ENCODE results near the gene PTK6.

The PTK6 gene

GRCh38 chr20:63553933-63554290 is 16.7 kb upstream of the PTK6 start, which contains the start of gene FNDC11:
Gene FNDC11 (plus strand): TSS chr20:63554159. CDS start chr20:63555664, 1,505 bp downstream.
- peak within 1 kb of the TSS; percentile 87 for H3K4me3 ChIP-seq (ENCODE audit: low read depth, low read length)
- H3K9ac ChIP-seq (ENCODE audit: low read depth, low read length) = peak within 1 kb of the TSS; percentile 16; the same call in 1 of the 2 replicates
- H3K27me3 ChIP-seq (ENCODE audit: control insufficient read depth, insufficient read depth, low read length) = no peaks in the 10 kb centered on the region
- H3K36me3 ChIP-seq (ENCODE audit: control insufficient read depth, insufficient read depth, low read length) = no peaks in the 10 kb centered on the region
- peak within 1 kb of the TSS; percentile 77 for H3K27ac ChIP-seq (ENCODE audit: low read depth, low read length)
- peaks cover 17% of the 10 kb centered on the region for H3K4me1 ChIP-seq (ENCODE audit: control insufficient read depth, insufficient read depth, low read length)
- H3K9me3 ChIP-seq (ENCODE audit: control insufficient read depth, insufficient read depth, low read length) = no peaks in the 10 kb centered on the region

DNA sequence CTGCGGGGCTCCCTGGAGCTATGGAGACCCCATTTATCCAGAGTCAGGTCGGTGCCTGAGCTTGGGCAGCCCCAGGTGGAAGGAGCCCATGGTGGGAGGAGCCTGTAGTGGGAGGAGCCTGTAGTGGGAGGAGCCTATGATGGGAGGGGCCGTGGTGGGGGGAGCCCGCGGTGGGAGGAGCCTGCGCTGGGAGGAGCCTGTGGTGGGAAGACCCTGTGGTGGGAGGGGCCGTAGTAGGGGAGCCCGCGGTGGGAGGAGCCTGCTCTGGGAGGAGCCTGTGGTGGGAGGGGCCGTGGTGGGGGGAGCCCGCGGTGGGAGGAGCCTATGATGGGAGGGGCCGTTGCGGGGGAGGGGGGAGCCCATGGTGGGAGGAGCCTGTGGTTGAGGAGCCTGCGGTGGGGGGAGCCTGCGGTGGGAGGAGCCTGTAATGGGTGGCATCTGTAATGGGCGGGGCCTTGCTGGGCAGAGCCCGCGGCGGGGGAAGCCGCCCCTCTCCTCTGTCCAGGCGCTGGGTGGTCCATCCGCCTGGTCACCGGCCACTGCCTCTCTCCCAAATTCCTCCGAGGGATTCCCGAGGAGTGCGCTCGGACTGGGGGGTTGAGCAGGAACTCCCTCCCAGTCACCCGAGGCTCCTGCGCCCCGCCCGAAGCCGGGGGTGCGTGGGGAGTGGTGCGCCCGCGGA is 16.2 kb upstream of the PTK6 start:
- Histone ChIP-seq H3K9ac (ENCODE audit: low read depth, low read length) (peak overlapping the region; percentile 16; the same call in 1 of the 2 replicates), H3K27ac (ENCODE audit: low read depth, low read length) (peak overlapping the region; percentile 77), H3K27me3 (ENCODE audit: control insufficient read depth, insufficient read depth, low read length) (no peaks in the 10 kb centered on the region), H3K4me1 (ENCODE audit: control insufficient read depth, insufficient read depth, low read length) (peaks cover 22% of the 10 kb centered on the region), H3K36me3 (ENCODE audit: control insufficient read depth, insufficient read depth, low read length) (no peaks in the 10 kb centered on the region), H3K9me3 (ENCODE audit: control insufficient read depth, insufficient read depth, low read length) (no peaks in the 10 kb centered on the region), H3K4me3 (ENCODE audit: low read depth, low read length) (peak overlapping the region; percentile 87)

GRCh38 chr20:63552481-63553249 is 15.5 kb upstream of the PTK6 start:
- Histone ChIP-seq H3K9me3 (ENCODE audit: control insufficient read depth, insufficient read depth, low read length) (no peaks in the 10 kb centered on the region), H3K4me3 (ENCODE audit: low read depth, low read length) (peak overlapping the region; percentile 51), H3K9ac (ENCODE audit: low read depth, low read length) (peak overlapping the region; percentile 16; the same call in 1 of the 2 replicates), H3K27me3 (ENCODE audit: control insufficient read depth, insufficient read depth, low read length) (no peaks in the 10 kb centered on the region), H3K27ac (ENCODE audit: low read depth, low read length) (peak overlapping the region; percentile 77), H3K36me3 (ENCODE audit: control insufficient read depth, insufficient read depth, low read length) (no peaks in the 10 kb centered on the region), H3K4me1 (ENCODE audit: control insufficient read depth, insufficient read depth, low read length) (peaks cover 29% of the 10 kb centered on the region)

GRCh38 chr20:63551068-63551467 is 13.9 kb upstream of the PTK6 start:
- Histone ChIP-seq H3K9ac (ENCODE audit: low read depth, low read length) (no peak overlapping the region), H3K4me3 (ENCODE audit: low read depth, low read length) (no peak overlapping the region), H3K27me3 (ENCODE audit: control insufficient read depth, insufficient read depth, low read length) (no peaks in the 10 kb centered on the region), H3K27ac (ENCODE audit: low read depth, low read length) (no peak overlapping the region), H3K4me1 (ENCODE audit: control insufficient read depth, insufficient read depth, low read length) (peaks cover 35% of the 10 kb centered on the region), H3K36me3 (ENCODE audit: control insufficient read depth, insufficient read depth, low read length) (no peaks in the 10 kb centered on the region), H3K9me3 (ENCODE audit: control insufficient read depth, insufficient read depth, low read length) (no peaks in the 10 kb centered on the region)

DNA sequence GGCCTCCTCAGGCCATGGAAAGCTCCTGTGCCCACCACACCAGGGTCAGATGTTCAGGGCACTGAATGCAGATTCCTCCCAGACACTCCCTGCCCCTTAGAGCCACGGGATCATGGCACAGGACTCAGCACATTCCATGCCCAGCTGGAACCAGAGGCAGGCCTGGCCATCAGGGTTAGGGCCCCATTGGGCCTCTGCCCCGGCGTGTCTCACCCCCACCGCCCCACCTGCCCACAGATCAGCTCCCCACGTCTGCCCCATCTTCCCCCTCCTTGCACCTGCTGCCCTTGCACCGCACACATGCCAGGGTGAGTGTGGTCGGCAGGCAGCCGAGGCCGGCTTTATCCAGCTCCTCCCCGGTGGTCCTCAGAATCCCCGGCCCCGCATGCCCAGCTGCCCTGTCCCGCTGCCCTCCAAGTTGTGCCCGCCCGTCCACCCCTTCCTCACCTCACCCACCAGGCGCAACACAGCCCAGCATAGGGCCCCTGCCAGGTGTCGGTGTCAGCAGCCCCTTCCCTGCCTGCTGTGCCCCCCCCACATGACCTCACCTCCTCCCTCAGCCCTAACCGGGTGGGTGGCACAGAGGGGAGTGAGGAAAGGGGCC is 12.6 kb upstream of the PTK6 start:
- no peaks in the 10 kb centered on the region for H3K9me3 ChIP-seq (ENCODE audit: control insufficient read depth, insufficient read depth, low read length)
- H3K27ac ChIP-seq (ENCODE audit: low read depth, low read length) = no peak overlapping the region
- H3K4me1 ChIP-seq (ENCODE audit: control insufficient read depth, insufficient read depth, low read length) = peaks cover 35% of the 10 kb centered on the region
- no peak overlapping the region for H3K9ac ChIP-seq (ENCODE audit: low read depth, low read length)
- H3K36me3 ChIP-seq (ENCODE audit: control insufficient read depth, insufficient read depth, low read length) = no peaks in the 10 kb centered on the region
- no peaks in the 10 kb centered on the region for H3K27me3 ChIP-seq (ENCODE audit: control insufficient read depth, insufficient read depth, low read length)
- H3K4me3 ChIP-seq (ENCODE audit: low read depth, low read length) = no peak overlapping the region

DNA sequence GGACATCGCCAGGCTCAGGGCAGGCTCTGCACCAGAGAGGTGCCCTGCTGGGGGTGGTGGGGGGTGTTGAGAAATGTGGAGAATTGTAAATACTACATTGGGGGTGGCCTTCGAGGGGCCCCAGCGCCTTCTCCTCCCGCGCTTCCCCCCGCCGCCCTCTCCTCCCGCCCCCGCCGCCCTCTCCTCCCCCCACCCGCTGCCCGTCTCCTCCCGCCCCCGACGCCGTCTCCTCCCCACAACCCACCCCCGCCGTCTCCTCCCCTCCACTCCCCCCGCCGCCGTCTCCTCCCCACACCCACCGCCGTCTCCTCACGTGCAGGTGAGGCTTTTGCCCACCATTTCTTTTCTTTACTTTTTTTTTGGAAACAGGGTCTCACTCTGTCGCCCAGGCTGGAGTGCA is 11.8 kb upstream of the PTK6 start:
- Histone ChIP-seq H3K27me3 (ENCODE audit: control insufficient read depth, insufficient read depth, low read length) (no peaks in the 10 kb centered on the region), H3K4me1 (ENCODE audit: control insufficient read depth, insufficient read depth, low read length) (peaks cover 30% of the 10 kb centered on the region), H3K9ac (ENCODE audit: low read depth, low read length) (no peak overlapping the region), H3K36me3 (ENCODE audit: control insufficient read depth, insufficient read depth, low read length) (no peaks in the 10 kb centered on the region), H3K9me3 (ENCODE audit: control insufficient read depth, insufficient read depth, low read length) (no peaks in the 10 kb centered on the region), H3K4me3 (ENCODE audit: low read depth, low read length) (no peak overlapping the region), H3K27ac (ENCODE audit: low read depth, low read length) (no peak overlapping the region)

- Histone ChIP-seq H3K36me3 (ENCODE audit: control insufficient read depth, insufficient read depth, low read length) (no peaks in the 10 kb centered on the region), H3K9ac (ENCODE audit: low read depth, low read length) (no peak overlapping the region), H3K27ac (ENCODE audit: low read depth, low read length) (no peak overlapping the region), H3K4me1 (ENCODE audit: control insufficient read depth, insufficient read depth, low read length) (peaks cover 30% of the 10 kb centered on the region), H3K4me3 (ENCODE audit: low read depth, low read length) (no peak overlapping the region), H3K9me3 (ENCODE audit: control insufficient read depth, insufficient read depth, low read length) (no peaks in the 10 kb centered on the region), H3K27me3 (ENCODE audit: control insufficient read depth, insufficient read depth, low read length) (no peaks in the 10 kb centered on the region)
These were observed 11.4 kb upstream of the PTK6 start for GRCh38 chr20:63548542-63548941.

GRCh38 chr20:63547725-63548480 is 10.7 kb upstream of the PTK6 start, which contains the start of gene SRMS:
Gene SRMS (minus strand): TSS chr20:63547749. CDS start chr20:63547463, 286 bp downstream.
- Histone ChIP-seq H3K9ac (ENCODE audit: low read depth, low read length) (no peak within 1 kb of the TSS), H3K4me1 (ENCODE audit: control insufficient read depth, insufficient read depth, low read length) (peaks cover 28% of the 10 kb centered on the region), H3K4me3 (ENCODE audit: low read depth, low read length) (no peak within 1 kb of the TSS), H3K36me3 (ENCODE audit: control insufficient read depth, insufficient read depth, low read length) (no peaks in the 10 kb centered on the region), H3K27me3 (ENCODE audit: control insufficient read depth, insufficient read depth, low read length) (no peaks in the 10 kb centered on the region), H3K9me3 (ENCODE audit: control insufficient read depth, insufficient read depth, low read length) (no peaks in the 10 kb centered on the region), H3K27ac (ENCODE audit: low read depth, low read length) (no peak within 1 kb of the TSS)

GRCh38 chr20:63546956-63547724 is 10.0 kb upstream of the PTK6 start:
- H3K36me3 ChIP-seq (ENCODE audit: control insufficient read depth, insufficient read depth, low read length) = no peaks in the 10 kb centered on the region
- no peak overlapping the region for H3K4me3 ChIP-seq (ENCODE audit: low read depth, low read length)
- H3K9ac ChIP-seq (ENCODE audit: low read depth, low read length) = no peak overlapping the region
- H3K27me3 ChIP-seq (ENCODE audit: control insufficient read depth, insufficient read depth, low read length) = no peaks in the 10 kb centered on the region
- no peak overlapping the region for H3K27ac ChIP-seq (ENCODE audit: low read depth, low read length)
- no peaks in the 10 kb centered on the region for H3K9me3 ChIP-seq (ENCODE audit: control insufficient read depth, insufficient read depth, low read length)
- H3K4me1 ChIP-seq (ENCODE audit: control insufficient read depth, insufficient read depth, low read length) = peaks cover 20% of the 10 kb centered on the region
